GM12892 (cell line): ENCODE data around the gene CLEC3A.

Experiments
- POLR2A ChIP-seq: IDR thresholded peaks from 2 replicates; pipeline ENCODE4 v1.6.1; 2011; ENCODE audit warnings: low read depth, low read length, control low read depth
- POLR2AphosphoS5 ChIP-seq: IDR thresholded peaks from 2 replicates; pipeline ENCODE4 v1.6.1; 2011; ENCODE audit warnings: low read depth, low read length, control low read depth

DNA sequence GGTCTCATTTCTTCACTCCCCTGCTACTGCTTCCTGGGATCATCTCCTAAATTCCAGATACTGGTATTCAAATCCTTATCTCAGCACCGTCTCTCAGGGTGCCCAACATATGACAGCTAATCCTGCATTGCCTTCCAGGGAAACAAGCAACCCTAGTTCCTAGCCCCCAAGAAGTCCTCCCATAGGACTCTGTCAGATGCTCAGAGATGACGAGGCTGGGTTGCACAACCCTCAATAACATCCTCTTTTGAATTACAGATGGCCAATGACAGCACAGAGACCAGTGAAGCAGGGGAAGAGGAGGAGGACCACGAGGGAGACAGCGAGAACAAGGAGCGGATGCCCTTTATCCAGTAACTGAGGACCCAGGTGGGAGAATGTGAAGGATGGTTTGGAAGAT, 45.0 kb upstream of the CLEC3A start:
- TF ChIP-seq POLR2A (no peak), POLR2AphosphoS5 (no peak)
